ENCODE measurements around the gene SGK1. TPM values are rescaled to one million over a fixed set of nuclear protein-coding genes. Genes with fewer than 3 reads are reported as not detected.

SGK1 gene
- total RNA-seq, 1 experiment from 2014 or later = 95.2 TPM

DNA sequence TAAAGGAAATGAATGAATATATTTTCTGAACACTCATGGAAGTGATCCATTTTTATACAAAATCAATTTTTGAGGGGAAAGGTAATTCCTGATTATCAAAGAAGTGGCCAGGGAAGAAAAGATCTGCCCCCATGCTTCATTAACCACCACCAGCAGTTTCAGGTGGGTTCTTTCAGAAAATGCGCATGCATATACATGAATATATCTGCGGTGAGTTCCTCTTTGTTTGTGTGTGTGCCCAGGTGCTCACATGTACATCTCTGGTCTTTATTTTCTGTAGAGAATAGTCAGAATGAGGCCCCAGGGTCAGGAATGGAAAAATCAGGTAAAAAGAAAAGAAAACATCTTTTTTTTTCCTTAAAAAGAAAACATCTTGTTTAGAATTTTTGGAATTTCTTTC, 88.4 kb downstream of the SGK1 start:
- ATAC-seq (no peak), DNase-seq (no peak)
- TF ChIP-seq, protein P1, sequence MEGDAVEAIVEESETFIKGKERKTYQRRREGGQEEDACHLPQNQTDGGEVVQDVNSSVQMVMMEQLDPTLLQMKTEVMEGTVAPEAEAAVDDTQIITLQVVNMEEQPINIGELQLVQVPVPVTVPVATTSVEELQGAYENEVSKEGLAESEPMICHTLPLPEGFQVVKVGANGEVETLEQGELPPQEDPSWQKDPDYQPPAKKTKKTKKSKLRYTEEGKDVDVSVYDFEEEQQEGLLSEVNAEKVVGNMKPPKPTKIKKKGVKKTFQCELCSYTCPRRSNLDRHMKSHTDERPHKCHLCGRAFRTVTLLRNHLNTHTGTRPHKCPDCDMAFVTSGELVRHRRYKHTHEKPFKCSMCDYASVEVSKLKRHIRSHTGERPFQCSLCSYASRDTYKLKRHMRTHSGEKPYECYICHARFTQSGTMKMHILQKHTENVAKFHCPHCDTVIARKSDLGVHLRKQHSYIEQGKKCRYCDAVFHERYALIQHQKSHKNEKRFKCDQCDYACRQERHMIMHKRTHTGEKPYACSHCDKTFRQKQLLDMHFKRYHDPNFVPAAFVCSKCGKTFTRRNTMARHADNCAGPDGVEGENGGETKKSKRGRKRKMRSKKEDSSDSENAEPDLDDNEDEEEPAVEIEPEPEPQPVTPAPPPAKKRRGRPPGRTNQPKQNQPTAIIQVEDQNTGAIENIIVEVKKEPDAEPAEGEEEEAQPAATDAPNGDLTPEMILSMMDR (conservative IDR thresholded peaks at IDR 0.05; ENCODE audit: low read depth, low read length) = no peak
- TF ChIP-seq EZH2 (IDR thresholded peaks at IDR 0.05; ENCODE audit: low read length, unreplicated experiment) (no peak), EZH2phosphoT487 (IDR thresholded peaks at IDR 0.05; ENCODE audit: borderline replicate concordance, low read length) (no peak)
- Histone ChIP-seq H3K4me3 (ENCODE audit: low read length) (no peak overlapping the region), H3K27ac (ENCODE audit: low read length) (no peak overlapping the region), H2AFZ (ENCODE audit: low read length) (no peak overlapping the region), H3K9ac (ENCODE audit: low read length) (no peak overlapping the region), H4K20me1 (ENCODE audit: low read length) (no peaks in the 10 kb centered on the region), H3K4me2 (ENCODE audit: low read length) (no peak overlapping the region), H3F3A (ENCODE audit: low read length, unreplicated experiment) (no peaks in the 10 kb centered on the region), H3K9me2 (replicated peaks; ENCODE audit: low read length) (no peaks in the 10 kb centered on the region), H3K36me3 (ENCODE audit: low read depth, low read length) (no peaks in the 10 kb centered on the region), H3K9me3 (ENCODE audit: low read length) (no peaks in the 10 kb centered on the region), H3K4me1 (ENCODE audit: insufficient read depth, low read length) (no peaks in the 10 kb centered on the region), H3K79me2 (ENCODE audit: low read length) (no peaks in the 10 kb centered on the region), H3K27me3 (ENCODE audit: low read length) (no peaks in the 10 kb centered on the region)
- ChIA-PET POLR2A (ENCODE audit: unreplicated experiment) (no interaction called here), CTCF (no interaction called here)
- no TSS peak for BruUV-seq (replicated peaks)
- intact Hi-C loops (cut with micrococcal nuclease) = no loop called here

DNA sequence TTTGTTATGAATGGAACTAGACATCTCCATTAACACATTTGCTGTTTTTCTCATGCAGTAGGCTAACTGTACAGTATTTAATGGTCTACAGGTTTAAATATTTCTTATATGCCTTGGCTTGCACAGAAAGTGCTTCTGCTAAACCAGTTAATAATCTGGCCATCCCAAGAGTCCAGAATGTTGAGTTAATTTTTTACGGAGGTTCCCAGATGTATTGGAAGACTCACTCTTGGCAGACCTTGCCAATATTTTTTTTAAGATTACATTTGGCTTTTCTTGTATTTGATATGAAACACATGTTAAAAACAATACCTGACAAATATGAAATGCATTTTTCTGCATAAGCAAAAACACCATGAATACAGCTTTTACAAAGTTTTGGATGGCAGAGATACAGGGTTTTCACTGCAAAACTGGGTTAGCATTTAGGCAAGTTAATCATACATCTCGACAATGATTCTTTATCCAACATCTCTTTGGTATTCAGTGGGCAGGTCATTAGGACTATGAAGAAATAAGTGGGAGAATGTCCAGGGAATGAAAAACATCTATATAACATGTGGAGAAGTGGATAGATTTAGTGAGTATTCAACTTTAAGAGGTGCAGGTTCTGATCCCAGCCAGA, 94.0 kb downstream of the SGK1 start:
- Histone ChIP-seq H3K4me1 (ENCODE audit: insufficient read depth, low read length) (no peaks in the 10 kb centered on the region), H3K36me3 (ENCODE audit: low read depth, low read length) (no peaks in the 10 kb centered on the region), H3K9me2 (replicated peaks; ENCODE audit: low read length) (no peaks in the 10 kb centered on the region), H3K9me3 (ENCODE audit: low read length) (no peaks in the 10 kb centered on the region), H3K4me2 (ENCODE audit: low read length) (no peak overlapping the region), H3K79me2 (ENCODE audit: low read length) (no peaks in the 10 kb centered on the region), H2AFZ (ENCODE audit: low read length) (no peak overlapping the region), H3F3A (ENCODE audit: low read length, unreplicated experiment) (no peaks in the 10 kb centered on the region), H3K4me3 (ENCODE audit: low read length) (no peak overlapping the region), H3K9ac (ENCODE audit: low read length) (no peak overlapping the region), H4K20me1 (ENCODE audit: low read length) (no peaks in the 10 kb centered on the region), H3K27me3 (ENCODE audit: low read length) (no peaks in the 10 kb centered on the region), H3K27ac (ENCODE audit: low read length) (no peak overlapping the region)
- DNase-seq = no peak
- intact Hi-C loops (cut with micrococcal nuclease) = no loop called here
- no TSS peak for BruUV-seq (replicated peaks)
- ChIA-PET POLR2A (ENCODE audit: unreplicated experiment) (no interaction called here), CTCF (no interaction called here)
- no peak for ATAC-seq
- TF ChIP-seq EZH2 (IDR thresholded peaks at IDR 0.05; ENCODE audit: low read length, unreplicated experiment) = no peak
- no peak for TF ChIP-seq EZH2phosphoT487 (IDR thresholded peaks at IDR 0.05; ENCODE audit: borderline replicate concordance, low read length)
- TF ChIP-seq, protein P1 (conservative IDR thresholded peaks at IDR 0.05; ENCODE audit: low read depth, low read length) = no peak

DNA sequence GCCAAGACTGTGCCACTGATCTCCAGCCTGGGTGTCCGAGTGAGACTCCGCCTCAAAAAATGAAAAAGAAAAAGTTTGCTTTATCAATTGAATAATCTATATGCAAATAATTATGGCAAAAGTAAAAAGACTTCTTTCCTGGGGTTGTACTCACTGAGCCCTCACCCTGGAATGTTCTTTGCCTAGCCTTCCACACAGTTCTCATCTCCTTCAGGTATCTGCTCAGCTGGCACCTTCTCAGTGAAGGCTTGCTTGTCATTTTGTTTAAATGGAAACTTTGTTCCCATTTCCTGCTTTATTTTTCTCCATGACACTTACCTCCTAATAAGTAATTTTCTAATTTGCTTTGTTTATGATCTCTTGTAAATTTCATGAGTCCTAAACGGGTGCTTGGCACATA, 96.7 kb downstream of the SGK1 start:
- no TSS peak for BruUV-seq (replicated peaks)
- POLR2A ChIA-PET (ENCODE audit: unreplicated experiment) = no interaction called here

More for the DNA sequence above, 96.7 kb downstream of the SGK1 start:
- H4K20me1 ChIP-seq (ENCODE audit: low read length) = no peaks in the 10 kb centered on the region
- no peak overlapping the region for H3K27ac ChIP-seq (ENCODE audit: low read length)
- H3K4me3 ChIP-seq (ENCODE audit: low read length) = no peak overlapping the region
- no peaks in the 10 kb centered on the region for H3K4me1 ChIP-seq (ENCODE audit: insufficient read depth, low read length)
- H3F3A ChIP-seq (ENCODE audit: low read length, unreplicated experiment) = no peaks in the 10 kb centered on the region
- intact Hi-C loops (cut with micrococcal nuclease) = no loop called here
- no peaks in the 10 kb centered on the region for H3K79me2 ChIP-seq (ENCODE audit: low read length)
- H3K9ac ChIP-seq (ENCODE audit: low read length) = no peak overlapping the region
- H3K9me3 ChIP-seq (ENCODE audit: low read length) = no peaks in the 10 kb centered on the region
- ATAC-seq (no peak), DNase-seq (no peak)
- no peak overlapping the region for H2AFZ ChIP-seq (ENCODE audit: low read length)
- CTCF ChIA-PET = no interaction called here
- H3K9me2 ChIP-seq (replicated peaks; ENCODE audit: low read length) = no peaks in the 10 kb centered on the region
- H3K36me3 ChIP-seq (ENCODE audit: low read depth, low read length) = no peaks in the 10 kb centered on the region
- TF ChIP-seq EZH2phosphoT487 (IDR thresholded peaks at IDR 0.05; ENCODE audit: borderline replicate concordance, low read length) = no peak
- TF ChIP-seq EZH2 (IDR thresholded peaks at IDR 0.05; ENCODE audit: low read length, unreplicated experiment) = no peak
- TF ChIP-seq, protein P1 (conservative IDR thresholded peaks at IDR 0.05; ENCODE audit: low read depth, low read length) = no peak
- H3K4me2 ChIP-seq (ENCODE audit: low read length) = no peak overlapping the region
- no peaks in the 10 kb centered on the region for H3K27me3 ChIP-seq (ENCODE audit: low read length)
